GM12878 (cell line): ENCODE measurements around the gene TAF6L. TPM values are rescaled to one million over a fixed set of nuclear protein-coding genes. Genes with fewer than 3 reads are reported as not detected.
A peak's percentile ranks its signal among the peaks of the same experiment; 100 is the strongest.

ENCODE experiments used
- ATAC-seq: fragments of 200-7000 bp; cut with Tn5 transposase; 3 replicates; pipeline ENCODE4 v1.9.1; 2020; ENCODE audit warnings: mild to moderate bottlenecking, moderate library complexity
- BruUV-seq: library from RNA; stranded (reverse); fragments of 400-500 nt; replicated peaks from 2 replicates; lab custom pipeline; 2021; lab: Mats Ljungman, UMichigan
- CTCF ChIA-PET: fragments of 300-600 bp; sonication (Branson Sonifier 250); formaldehyde crosslinking; extraction: SDS; loops from one replicate; lab custom pipeline; 2021; ENCODE audit warnings: inconsistent platforms; lab: Yijun Ruan, JAX
- POLR2A ChIA-PET: fragments of 350-600 bp; formaldehyde crosslinking; extraction: SDS; loops from one replicate; lab custom pipeline; 2021; ENCODE audit warnings: inconsistent platforms; lab: Charles Lee
- RAD21 ChIA-PET: fragments of 300-600 bp; sonication (Branson Sonifier 250); formaldehyde crosslinking; loops from one replicate; lab custom pipeline; 2023; ENCODE audit warnings: antibody characterized with exemption; ENCODE audit not compliant: unreplicated experiment; lab: Charles Lee
- SMC1A ChIA-PET: fragments of 300-600 bp; sonication (Branson Sonifier 250); formaldehyde crosslinking; loops from one replicate; lab custom pipeline; 2023; ENCODE audit not compliant: unreplicated experiment, uncharacterized antibody; lab: Charles Lee
- DNase-seq: peaks from one replicate; pipeline ENCODE4 v3.0.0-alpha.2; 2011; ENCODE audit warnings: low read depth, low spot score
- FAIRE-seq: peaks from 3 replicates; lab custom pipeline; 2011; peaks lifted over from hg19 to GRCh38; lab: Jason Lieb, UNC
- H2AFZ ChIP-seq: 2 replicates; pipeline ENCODE4 v1.6.0; 2011; ENCODE audit warnings: low read depth, low read length, control low read depth; ENCODE audit not compliant: control insufficient read depth
- H3K27ac ChIP-seq: 2 replicates; pipeline ENCODE4 v1.5.1; 2011; ENCODE audit warnings: control low read depth; ENCODE audit not compliant: control insufficient read depth, insufficient read depth
- H3K27me3 ChIP-seq, 2 experiments: replicated peaks in 1 of 2; 2 replicates each; pipeline versions ENCODE4 v1.6.0 to v1.6.1; 2011; ENCODE audit warnings: low read length in 1 of 2; ENCODE audit not compliant: control insufficient read depth in 2 of 2, insufficient read depth in 2 of 2
- H3K36me3 ChIP-seq, 2 experiments: 2 replicates each; pipeline ENCODE4 v1.5.1; 2011; ENCODE audit warnings: low read length in 1 of 2; ENCODE audit not compliant: control insufficient read depth in 2 of 2, insufficient read depth in 2 of 2
- H3K4me1 ChIP-seq: 2 replicates; pipeline ENCODE4 v1.6.1; 2011; ENCODE audit warnings: mild to moderate bottlenecking, low read length, moderate library complexity, mixed read lengths; ENCODE audit not compliant: control insufficient read depth, insufficient read depth
- H3K4me2 ChIP-seq: 2 replicates; pipeline ENCODE4 v1.6.0; 2011; ENCODE audit warnings: control low read depth; ENCODE audit not compliant: control insufficient read depth, insufficient read depth
- H3K4me3 ChIP-seq: fragments of 200-600 bp; sonication (generic); 2 replicates; pipeline ENCODE4 v1.5.1; 2016
- H3K79me2 ChIP-seq: 2 replicates; pipeline ENCODE4 v1.6.0; 2011; ENCODE audit warnings: low read length; ENCODE audit not compliant: control insufficient read depth, insufficient read depth
- H3K9ac ChIP-seq: 2 replicates; pipeline ENCODE4 v1.8.0; 2011; ENCODE audit warnings: low read length, control low read depth, mixed read lengths; ENCODE audit not compliant: control insufficient read depth, insufficient read depth
- H3K9me3 ChIP-seq: replicated peaks from 3 replicates; pipeline ENCODE4 v1.5.1; 2011; ENCODE audit warnings: mild to moderate bottlenecking, low read length; ENCODE audit not compliant: control insufficient read depth, insufficient read depth
- H4K20me1 ChIP-seq: 2 replicates; pipeline ENCODE4 v1.6.0; 2011; ENCODE audit not compliant: control insufficient read depth, insufficient read depth
- JUND ChIP-seq: IDR thresholded peaks from 2 replicates; pipeline ENCODE4 v1.6.1; 2012; ENCODE audit warnings: low read depth, mild to moderate bottlenecking, low read length, improper control_type of control experiment, moderate library complexity
- MEF2A ChIP-seq: IDR thresholded peaks from 2 replicates; pipeline ENCODE4 v1.6.1; 2011; ENCODE audit warnings: low read depth, mild to moderate bottlenecking, low read length, moderate library complexity; ENCODE audit not compliant: insufficient read depth
- NR2C1 ChIP-seq: fragments of 450-650 bp; IDR thresholded peaks from 2 replicates; pipeline ENCODE4 v1.6.1; 2017; ENCODE audit warnings: antibody characterized with exemption, mild to moderate bottlenecking, moderate library complexity
- POLR2AphosphoS5 ChIP-seq: IDR thresholded peaks from 2 replicates; pipeline ENCODE4 v1.6.1; 2011; ENCODE audit warnings: mild to moderate bottlenecking, low read length, inconsistent platforms
- POU2F2 ChIP-seq: IDR thresholded peaks from 3 replicates; pipeline ENCODE4 v1.6.1; 2011; ENCODE audit warnings: low read depth, mild to moderate bottlenecking, low read length, borderline replicate concordance
- RAD51 ChIP-seq: fragments of 450-650 bp; IDR thresholded peaks from 2 replicates; pipeline ENCODE4 v1.6.1; 2016; ENCODE audit warnings: moderate library complexity, mild to moderate bottlenecking, inconsistent platforms
- TAF1 ChIP-seq: IDR thresholded peaks from 2 replicates; pipeline ENCODE4 v1.6.1; 2011; ENCODE audit warnings: mild to moderate bottlenecking, low read depth, low read length, borderline replicate concordance
- TBL1XR1 ChIP-seq: IDR thresholded peaks from 2 replicates; pipeline ENCODE4 v1.6.1; 2012; ENCODE audit warnings: low read depth, low read length, improper control_type of control experiment
- TCF12 ChIP-seq: IDR thresholded peaks from 2 replicates; pipeline ENCODE4 v1.6.1; 2011; ENCODE audit warnings: low read depth, mild to moderate bottlenecking, low read length
- WGBS: methylation state at CpG from one replicate; pipeline ENCODE4 v1.1.6; 2016; ENCODE audit warnings: low lambda C conversion rate; ENCODE audit not compliant: insufficient replicate concordance, insufficient coverage; ENCODE audit errors: missing lambda C conversion rate; 5-methylcytosine and 5-hydroxymethylcytosine counted together
- in situ Hi-C: fragments of 300-500 bp; cut with MboI; formaldehyde crosslinking; loops from 9 replicates; pipeline ENCODE4 v1.14.3; 2018; ENCODE audit warnings: mixed read lengths
- intact Hi-C: fragments of 100-400 bp; cut with micrococcal nuclease; formaldehyde crosslinking; loops from one replicate; pipeline ENCODE4 v1.14.2; 2022; ENCODE audit not compliant: unreplicated experiment
- polyA plus RNA-seq, 11 experiments: library from polyadenylated mRNA; depleted of rRNA in 4 of 11; unstranded in 6 of 11; stranded (reverse) in 5 of 11; fragments of >200 nt; fragmentation: Nextera tagmentation in 4 of 11; fragmentation: Illumina TruSeq in 1 of 11; extraction: Ambion mirVana in 4 of 11; extraction: Trizol in 1 of 11; gene quantifications; 1 replicate in 1 of 11; 2 replicates in 10 of 11; pipeline versions ENCODE4 v1.2.1 to v1.2.3, GENCODE V29; 2011 to 2016; ENCODE audit warnings: inconsistent platforms in 2 of 11, missing spikeins in 2 of 11, low read depth in 1 of 11
- total RNA-seq, 4 experiments: library from RNA; depleted of rRNA in 3 of 4; stranded (reverse); fragments of >200 nt in 3 of 4; fragmentation: Illumina TruSeq in 1 of 4; extraction: Trizol in 1 of 4; gene quantifications; 2 replicates each; pipeline versions ENCODE4 v1.2.1 to v1.2.3, GENCODE V29; 2013 to 2021
- TF ChIP-seq, protein P1 (sequence below): fragments of 450-650 bp; conservative IDR thresholded peaks from 2 replicates; pipeline ENCODE4 v1.6.1; 2017; ENCODE audit warnings: mild to moderate bottlenecking, moderate library complexity
- TF ChIP-seq, protein P2 (sequence below): fragments of 450-650 bp; IDR thresholded peaks from 2 replicates; pipeline ENCODE4 v1.6.1; 2016; ENCODE audit warnings: mild to moderate bottlenecking
- TF ChIP-seq, protein P3 (sequence below): IDR thresholded peaks from 2 replicates; pipeline ENCODE4 v1.6.1; 2012; ENCODE audit warnings: mild to moderate bottlenecking, low read depth, low read length
- TF ChIP-seq, protein P4 (sequence below): IDR thresholded peaks from 2 replicates; pipeline ENCODE4 v1.6.1; 2011; ENCODE audit warnings: low read depth, mild to moderate bottlenecking, low read length, moderate library complexity, borderline replicate concordance; ENCODE audit errors: extremely low read depth

Gene TAF6L
- total and polyA plus RNA-seq, 10 of the 15 experiments (the other 5 are each of a cell fraction or from before 2014, with no cell fraction given) = 0.15 to 35.6 (median 19.0) TPM

DNA sequence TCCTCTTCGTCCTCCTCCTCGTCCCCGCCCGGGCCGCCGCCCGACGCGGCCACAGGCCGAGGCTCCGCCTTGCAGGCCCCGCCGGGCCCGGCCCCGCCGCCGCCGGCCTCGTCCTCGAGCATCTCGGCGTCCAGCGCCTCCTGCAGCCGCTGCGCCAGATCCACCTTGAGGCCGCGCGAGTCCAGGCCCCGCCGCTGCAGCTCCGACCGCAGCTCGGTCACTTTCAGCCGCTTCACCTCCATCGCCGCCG, 44.4 kb upstream of the TAF6L start (continued):
- TF ChIP-seq, protein P1, sequence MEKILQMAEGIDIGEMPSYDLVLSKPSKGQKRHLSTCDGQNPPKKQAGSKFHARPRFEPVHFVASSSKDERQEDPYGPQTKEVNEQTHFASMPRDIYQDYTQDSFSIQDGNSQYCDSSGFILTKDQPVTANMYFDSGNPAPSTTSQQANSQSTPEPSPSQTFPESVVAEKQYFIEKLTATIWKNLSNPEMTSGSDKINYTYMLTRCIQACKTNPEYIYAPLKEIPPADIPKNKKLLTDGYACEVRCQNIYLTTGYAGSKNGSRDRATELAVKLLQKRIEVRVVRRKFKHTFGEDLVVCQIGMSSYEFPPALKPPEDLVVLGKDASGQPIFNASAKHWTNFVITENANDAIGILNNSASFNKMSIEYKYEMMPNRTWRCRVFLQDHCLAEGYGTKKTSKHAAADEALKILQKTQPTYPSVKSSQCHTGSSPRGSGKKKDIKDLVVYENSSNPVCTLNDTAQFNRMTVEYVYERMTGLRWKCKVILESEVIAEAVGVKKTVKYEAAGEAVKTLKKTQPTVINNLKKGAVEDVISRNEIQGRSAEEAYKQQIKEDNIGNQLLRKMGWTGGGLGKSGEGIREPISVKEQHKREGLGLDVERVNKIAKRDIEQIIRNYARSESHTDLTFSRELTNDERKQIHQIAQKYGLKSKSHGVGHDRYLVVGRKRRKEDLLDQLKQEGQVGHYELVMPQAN = 0 out of 2 replicates have a peak, but pooled peaks have one; percentile 75

DNA sequence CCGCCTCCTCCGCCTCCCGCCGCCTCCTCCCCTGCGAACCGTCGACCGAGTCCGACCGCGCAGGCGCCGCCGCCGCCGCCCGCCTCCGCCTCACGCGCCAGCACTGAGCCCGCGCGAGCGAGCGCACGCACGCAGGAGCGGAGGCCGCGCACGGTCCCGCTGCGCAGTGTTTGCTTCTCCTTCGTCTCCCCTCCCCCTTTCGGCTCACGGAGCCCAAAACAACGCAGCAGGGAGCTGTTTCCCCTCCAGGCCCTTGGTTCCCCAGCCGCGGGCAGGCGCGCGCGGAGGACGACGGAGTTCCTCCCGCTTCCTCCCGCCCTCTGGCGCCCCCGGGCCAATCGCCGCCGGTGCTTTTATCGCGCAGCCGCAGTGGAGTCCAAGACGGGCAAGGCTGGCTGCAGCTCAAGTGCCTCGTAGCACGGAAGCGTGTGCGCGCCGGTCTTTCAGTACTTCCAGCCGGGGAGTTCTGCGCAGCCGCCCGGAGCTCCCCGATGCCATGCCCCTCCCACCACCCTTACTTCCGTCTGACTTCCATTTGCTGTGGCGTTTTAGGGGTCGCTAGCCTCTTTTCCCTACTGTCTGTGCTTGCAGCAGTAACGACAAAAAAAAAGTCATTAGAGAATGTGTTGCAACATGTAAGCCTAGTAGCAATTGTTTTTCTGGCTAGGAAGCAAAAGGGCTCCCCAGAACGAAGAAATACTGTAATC, 43.9 kb upstream of the TAF6L start, which contains the start of gene HNRNPUL2:
Gene HNRNPUL2, minus strand, starts transcription at position 293 of the 707 bp plus-strand sequence. CDS start 301 bp downstream, outside the sequence.
- FAIRE-seq = no peak
- intact Hi-C loops (loop anchor here (1.0 to 5.0 kb wide), 6 partner anchors 18 to 129 kb away; partner anchors contain the start of genes MTA2, NXF1, TAF6L and ZBTB3), in situ Hi-C loops (no loop called here)
- no TSS peak for BruUV-seq
- under 1% methylated on average over 69 of the region's 72 CpGs for WGBS
- Histone ChIP-seq H3K4me1 (no peaks in the 10 kb centered on the region; the same call in 1 of the 2 replicates), H3K27me3 (no peaks in the 10 kb centered on the region), H3K9ac (peak within 1 kb of the TSS; percentile 91), H2AFZ (peak within 1 kb of the TSS; percentile 96), H3K36me3 (peaks cover 4 to 23% of the 10 kb centered on the region in 2 experiments), H3K4me2 (peak within 1 kb of the TSS; percentile 81), H3K79me2 (peaks cover 75% of the 10 kb centered on the region), H3K4me3 (peak within 1 kb of the TSS; percentile 100), H4K20me1 (peaks cover 11% of the 10 kb centered on the region; the same call in 1 of the 2 replicates), H3K27ac (peak within 1 kb of the TSS; percentile 94), H3K9me3 (no peaks in the 10 kb centered on the region; the same call in 2 of the 3 replicates)
- ATAC-seq = peak; percentile 90
- RAD21 ChIA-PET = interaction anchor here (0.6 to 5.2 kb wide), 26 partner anchors 16 to 480 kb away, joined by 3 to 44 read pairs (median 4); partner anchors contain the start of genes B3GAT3, C11orf98, CSKMT and POLR2G
- CTCF ChIA-PET = interaction anchor here (0.8 to 5.4 kb wide), 13 partner anchors 18 to 157 kb away, joined by 3 to 34 read pairs (median 4); partner anchors contain the start of genes BSCL2, C11orf98, CSKMT and EEF1G
- DNase-seq = peak; percentile 95
- SMC1A ChIA-PET = interaction anchor here (1.0 to 4.8 kb wide), 16 partner anchors 8 to 154 kb away, joined by 3 to 27 read pairs (median 4); partner anchors contain the start of genes BSCL2, C11orf98, CSKMT and GANAB
- POLR2A ChIA-PET = interaction anchor here (0.5 to 6.8 kb wide), 38 partner anchors 13 to 1480 kb away, joined by 3 to 79 read pairs (median 6); partner anchors contain the start of genes BSCL2, C11orf98, CSKMT and EEF1G
- TF ChIP-seq POU2F2 = peak; percentile 13
- TF ChIP-seq JUND = no peak
- TF ChIP-seq TAF1 = peak; percentile 64; the same call in 1 of the 2 replicates
- peak; percentile 71 for TF ChIP-seq NR2C1
- TF ChIP-seq RAD51 = no peak
- TF ChIP-seq, protein P2, sequence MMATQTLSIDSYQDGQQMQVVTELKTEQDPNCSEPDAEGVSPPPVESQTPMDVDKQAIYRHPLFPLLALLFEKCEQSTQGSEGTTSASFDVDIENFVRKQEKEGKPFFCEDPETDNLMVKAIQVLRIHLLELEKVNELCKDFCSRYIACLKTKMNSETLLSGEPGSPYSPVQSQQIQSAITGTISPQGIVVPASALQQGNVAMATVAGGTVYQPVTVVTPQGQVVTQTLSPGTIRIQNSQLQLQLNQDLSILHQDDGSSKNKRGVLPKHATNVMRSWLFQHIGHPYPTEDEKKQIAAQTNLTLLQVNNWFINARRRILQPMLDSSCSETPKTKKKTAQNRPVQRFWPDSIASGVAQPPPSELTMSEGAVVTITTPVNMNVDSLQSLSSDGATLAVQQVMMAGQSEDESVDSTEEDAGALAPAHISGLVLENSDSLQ = peak; percentile 70
- peak; percentile 93 for TF ChIP-seq POLR2AphosphoS5
- TF ChIP-seq TCF12 = peak; percentile 77; the same call in 1 of the 2 replicates
- TF ChIP-seq MEF2A = 0 out of 2 replicates have a peak, but pooled peaks have one; percentile 14
- TF ChIP-seq, protein P3, sequence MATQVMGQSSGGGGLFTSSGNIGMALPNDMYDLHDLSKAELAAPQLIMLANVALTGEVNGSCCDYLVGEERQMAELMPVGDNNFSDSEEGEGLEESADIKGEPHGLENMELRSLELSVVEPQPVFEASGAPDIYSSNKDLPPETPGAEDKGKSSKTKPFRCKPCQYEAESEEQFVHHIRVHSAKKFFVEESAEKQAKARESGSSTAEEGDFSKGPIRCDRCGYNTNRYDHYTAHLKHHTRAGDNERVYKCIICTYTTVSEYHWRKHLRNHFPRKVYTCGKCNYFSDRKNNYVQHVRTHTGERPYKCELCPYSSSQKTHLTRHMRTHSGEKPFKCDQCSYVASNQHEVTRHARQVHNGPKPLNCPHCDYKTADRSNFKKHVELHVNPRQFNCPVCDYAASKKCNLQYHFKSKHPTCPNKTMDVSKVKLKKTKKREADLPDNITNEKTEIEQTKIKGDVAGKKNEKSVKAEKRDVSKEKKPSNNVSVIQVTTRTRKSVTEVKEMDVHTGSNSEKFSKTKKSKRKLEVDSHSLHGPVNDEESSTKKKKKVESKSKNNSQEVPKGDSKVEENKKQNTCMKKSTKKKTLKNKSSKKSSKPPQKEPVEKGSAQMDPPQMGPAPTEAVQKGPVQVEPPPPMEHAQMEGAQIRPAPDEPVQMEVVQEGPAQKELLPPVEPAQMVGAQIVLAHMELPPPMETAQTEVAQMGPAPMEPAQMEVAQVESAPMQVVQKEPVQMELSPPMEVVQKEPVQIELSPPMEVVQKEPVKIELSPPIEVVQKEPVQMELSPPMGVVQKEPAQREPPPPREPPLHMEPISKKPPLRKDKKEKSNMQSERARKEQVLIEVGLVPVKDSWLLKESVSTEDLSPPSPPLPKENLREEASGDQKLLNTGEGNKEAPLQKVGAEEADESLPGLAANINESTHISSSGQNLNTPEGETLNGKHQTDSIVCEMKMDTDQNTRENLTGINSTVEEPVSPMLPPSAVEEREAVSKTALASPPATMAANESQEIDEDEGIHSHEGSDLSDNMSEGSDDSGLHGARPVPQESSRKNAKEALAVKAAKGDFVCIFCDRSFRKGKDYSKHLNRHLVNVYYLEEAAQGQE = no peak
- TF ChIP-seq, protein P4, sequence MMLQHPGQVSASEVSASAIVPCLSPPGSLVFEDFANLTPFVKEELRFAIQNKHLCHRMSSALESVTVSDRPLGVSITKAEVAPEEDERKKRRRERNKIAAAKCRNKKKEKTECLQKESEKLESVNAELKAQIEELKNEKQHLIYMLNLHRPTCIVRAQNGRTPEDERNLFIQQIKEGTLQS = no peak
- TF ChIP-seq TBL1XR1 = 0 out of 2 replicates have a peak, but pooled peaks have one; percentile 63
